ENCODE data around the gene NOP10. TPM values are rescaled to one million over a fixed set of nuclear protein-coding genes. Genes with fewer than 3 reads are reported as not detected.

Gene NOP10
- 201 and 295 TPM in 2 replicates for total RNA-seq

DNA sequence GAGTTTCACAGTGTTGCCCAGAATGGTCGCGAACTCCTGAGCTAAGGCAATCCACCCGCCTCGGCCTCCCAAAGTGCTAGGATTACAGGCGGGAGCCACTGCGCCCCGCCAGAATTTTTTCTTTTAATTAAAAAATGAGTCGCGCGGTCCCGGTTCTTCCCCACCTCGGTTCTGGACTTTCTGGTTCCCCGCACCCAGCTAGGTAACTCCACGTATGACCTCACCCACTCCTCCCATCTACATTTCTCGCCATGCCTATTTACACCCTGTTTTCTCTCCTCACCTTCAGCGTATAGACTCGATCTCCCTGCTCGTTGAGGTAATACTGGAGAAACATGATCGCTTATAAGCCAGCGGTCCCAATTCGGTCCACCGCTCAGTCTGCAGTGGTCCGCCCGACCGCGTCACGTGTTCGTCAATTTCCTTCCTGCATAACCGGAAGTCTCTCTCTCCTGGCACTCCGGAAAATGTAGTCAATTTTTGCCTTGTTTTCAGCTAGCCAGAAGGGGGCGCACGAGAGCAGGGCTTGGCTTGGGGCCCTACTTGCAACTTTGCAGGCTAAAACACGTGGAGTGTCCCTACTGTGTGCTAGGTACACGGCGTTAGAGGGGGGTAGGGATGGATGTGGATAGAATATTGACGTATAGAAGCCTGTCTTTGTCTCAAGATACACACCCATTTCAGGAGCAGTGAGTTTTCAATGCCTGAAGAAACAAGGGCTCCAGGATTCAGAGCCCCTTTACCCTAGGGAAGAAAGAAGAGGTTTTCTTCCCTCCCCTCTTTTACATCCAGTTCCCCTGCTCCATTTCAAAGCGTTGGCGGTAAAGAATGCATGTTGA is at the start of gene NOP10, which contains the start of gene NUTM1:
Gene NOP10, minus strand, starts transcription at position 400 of the 839 bp plus-strand sequence. Its CDS starts 63 bp downstream, at position 337.
Gene NUTM1, plus strand, starts transcription at position 579 of the 839 bp plus-strand sequence. CDS start 382 bp downstream, outside the sequence.

DNA sequence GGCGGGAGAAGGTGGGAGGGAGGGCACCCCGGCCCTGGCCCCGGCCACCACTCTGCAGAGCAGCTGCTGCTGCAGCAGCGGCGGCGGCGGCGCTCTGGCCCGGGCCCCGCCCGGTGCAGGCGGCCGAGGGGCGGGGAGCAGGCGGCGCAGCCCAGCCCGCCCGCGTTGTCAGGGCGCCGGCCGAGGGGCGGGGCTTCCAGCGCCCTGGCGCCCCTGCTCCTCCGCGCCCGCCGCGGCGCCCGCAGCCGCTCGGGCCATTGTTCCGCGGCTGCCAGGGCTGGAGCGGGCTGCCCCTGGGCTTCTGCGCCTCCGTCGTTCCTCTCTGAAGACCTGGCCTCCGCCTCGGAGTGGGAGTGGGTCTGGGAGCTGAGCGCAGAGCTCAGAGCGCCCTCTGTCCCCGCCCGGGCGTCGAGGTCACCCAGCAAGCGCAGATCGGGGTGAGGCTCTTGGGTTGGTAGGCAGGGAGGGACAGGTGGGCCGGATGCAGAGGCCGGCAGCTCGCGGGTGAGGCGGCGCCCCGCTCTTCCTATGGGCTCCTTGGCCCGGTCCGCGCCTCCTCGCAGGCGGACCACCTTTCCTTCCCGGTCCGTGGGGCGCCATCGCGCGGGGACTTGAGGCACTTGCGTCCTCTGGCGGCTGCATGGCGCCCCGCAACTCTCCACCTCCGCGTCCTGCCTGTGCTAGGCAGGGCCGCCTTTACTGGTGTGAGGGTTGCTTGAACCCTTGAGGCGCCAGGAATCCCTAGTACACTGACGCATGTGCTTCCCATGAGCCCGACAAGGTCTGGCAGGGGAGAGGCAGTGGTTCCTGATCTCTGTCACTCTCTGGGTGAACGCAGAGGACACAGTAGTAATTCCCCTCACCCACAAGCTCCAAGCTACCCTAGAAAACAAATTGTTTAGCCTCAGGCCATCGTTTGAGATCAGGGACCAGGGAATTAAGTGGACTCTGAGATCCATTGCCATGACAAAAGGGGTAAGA is 24.5 kb upstream of the NOP10 start, which contains the start of gene LPCAT4:
Gene LPCAT4, minus strand, starts transcription at position 96 of the 981 bp plus-strand sequence. CDS start 96 bp downstream, outside the sequence.

DNA sequence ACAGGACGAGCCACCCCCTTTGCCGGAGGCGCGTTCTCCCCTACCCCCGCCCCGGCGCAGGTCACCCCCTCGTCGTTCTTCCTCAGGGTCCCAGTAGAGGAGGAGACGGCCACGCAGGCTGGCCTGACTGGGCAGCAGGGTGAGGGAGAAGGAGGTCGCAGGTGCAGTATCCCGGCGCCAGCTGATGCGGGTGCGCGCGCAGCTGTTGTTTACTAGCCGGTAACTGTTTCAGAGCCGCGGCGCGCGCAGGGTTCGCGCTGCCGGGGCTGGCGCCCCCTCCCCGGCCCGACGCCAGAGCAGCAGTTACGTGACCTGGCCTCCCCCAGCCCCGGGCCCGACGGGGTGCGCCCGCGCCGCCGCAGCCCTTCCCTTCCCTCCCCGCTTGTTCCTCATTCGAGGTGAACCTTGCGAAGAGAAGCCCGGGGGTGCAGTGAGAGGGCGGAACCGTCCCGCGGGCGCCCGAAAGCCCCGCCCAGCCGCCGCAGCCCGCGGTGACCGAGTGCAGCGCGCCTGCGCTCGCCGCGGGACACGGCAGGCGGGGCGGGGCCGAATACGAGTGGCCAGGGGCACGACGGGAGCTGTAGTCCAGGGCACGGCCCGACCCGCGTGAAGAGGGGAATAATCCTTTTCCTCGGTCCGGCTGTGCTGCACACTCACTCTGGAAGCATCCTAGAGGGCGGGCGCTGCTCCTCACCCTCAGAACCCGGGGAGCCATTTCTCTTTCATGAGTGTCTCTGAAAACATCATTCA is 5.2 kb downstream of the NOP10 start, which contains the start of gene SLC12A6:
Gene SLC12A6, minus strand, starts transcription at position 225 of the 750 bp plus-strand sequence. CDS start 1,101 bp downstream, outside the sequence.

Other genes starting within 250 kb of the NOP10 start
- gene EMC7, start 241.3 kb downstream of the NOP10 start, total RNA-seq, result 44.0 and 46.4 TPM in 2 replicates
- 0.33 and 1.0 TPM in 2 replicates for gene PGBD4, start 241.1 kb downstream of the NOP10 start, total RNA-seq
- gene KATNBL1, start 133.0 kb downstream of the NOP10 start, total RNA-seq, result 20.2 and 28.7 TPM in 2 replicates
- gene EMC4, start 118.1 kb downstream of the NOP10 start, total RNA-seq, result 140 and 143 TPM in 2 replicates
- 7.0 and 15.7 TPM in 2 replicates for gene SLC12A6, start 5.4 kb downstream of the NOP10 start, total RNA-seq
- gene NUTM1, start 179 bp upstream of the NOP10 start, total RNA-seq, result not detected in 2 replicates
- gene LPCAT4, start 24.1 kb upstream of the NOP10 start, total RNA-seq, result 17.6 and 23.5 TPM in 2 replicates
- 2.9 and 7.0 TPM in 2 replicates for gene GOLGA8A, start 94.7 kb upstream of the NOP10 start, total RNA-seq
- 8.3 and 25.5 TPM in 2 replicates for gene GOLGA8B, start 240.5 kb upstream of the NOP10 start, total RNA-seq

Measured in mesangial cell (primary cell).